Measurements from ENCODE around the gene SLC24A3.

SLC24A3 gene

DNA sequence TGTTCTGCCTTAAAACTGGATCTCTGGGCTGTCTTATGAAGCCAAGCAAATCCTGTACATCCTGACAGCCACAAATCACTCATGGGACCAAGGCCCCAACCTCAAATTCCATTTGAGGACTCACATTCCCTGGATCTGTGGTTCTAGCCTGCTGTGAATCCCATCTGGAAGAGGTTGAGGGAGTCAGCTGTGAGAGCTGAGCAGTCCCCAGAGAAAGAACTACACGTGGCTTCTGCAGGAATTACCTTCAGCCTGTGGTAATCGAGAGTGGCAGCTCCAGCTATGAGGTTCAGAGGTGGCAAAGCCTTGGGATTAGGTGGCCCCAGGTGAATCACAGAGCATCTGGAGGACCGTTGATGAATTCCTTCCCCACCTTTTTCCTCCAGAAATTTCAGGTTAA is 245.2 kb downstream of the SLC24A3 start:
- no peak for DNase-seq (ENCODE audit: low read depth)

- DNase-seq (ENCODE audit: low read depth): no peak
These were observed 247.9 kb downstream of the SLC24A3 start for GRCh38 chr20:19460386-19460785.

DNA sequence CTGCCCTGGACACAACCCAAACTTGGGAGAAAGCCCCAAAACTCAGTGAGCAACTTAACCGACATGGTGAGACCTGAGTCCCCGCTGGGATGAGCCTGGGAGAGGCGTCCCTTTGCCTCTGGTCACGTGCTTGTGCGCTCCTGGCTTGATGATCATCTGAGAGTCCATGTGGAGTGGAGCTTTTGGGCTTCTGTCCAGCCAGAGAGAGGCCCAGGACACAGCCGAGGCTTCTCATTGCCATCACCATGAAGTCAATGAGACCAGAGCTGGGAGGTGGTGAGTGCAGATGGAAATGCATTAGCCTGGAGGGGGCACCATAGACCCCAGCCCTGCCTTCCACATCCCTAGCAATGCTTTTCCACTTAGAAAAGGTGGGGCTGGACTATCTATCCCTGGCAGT is 250.0 kb downstream of the SLC24A3 start:
- DNase-seq (ENCODE audit: low read depth): no peak

DNA sequence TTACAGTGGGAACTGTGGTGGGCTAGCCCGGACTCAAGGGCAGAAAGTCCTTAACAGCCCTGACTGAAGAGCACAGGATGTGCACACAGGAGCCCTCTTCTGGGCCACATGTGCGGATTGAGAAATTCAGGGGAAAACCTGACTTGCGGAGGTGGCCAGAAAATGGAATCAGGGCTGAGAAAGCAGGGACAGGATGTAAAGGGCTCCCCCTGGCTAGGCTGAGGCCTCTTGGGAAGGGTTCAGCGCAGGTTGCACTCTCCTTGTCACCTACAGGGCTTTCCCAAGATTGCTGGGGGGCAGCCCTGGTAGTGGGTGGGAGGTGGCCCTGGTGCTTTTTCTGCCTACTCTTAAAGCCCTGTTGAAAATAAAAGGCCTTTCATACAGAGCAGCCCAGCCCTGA is 251.2 kb downstream of the SLC24A3 start:
- no peak for DNase-seq (ENCODE audit: low read depth)

DNA sequence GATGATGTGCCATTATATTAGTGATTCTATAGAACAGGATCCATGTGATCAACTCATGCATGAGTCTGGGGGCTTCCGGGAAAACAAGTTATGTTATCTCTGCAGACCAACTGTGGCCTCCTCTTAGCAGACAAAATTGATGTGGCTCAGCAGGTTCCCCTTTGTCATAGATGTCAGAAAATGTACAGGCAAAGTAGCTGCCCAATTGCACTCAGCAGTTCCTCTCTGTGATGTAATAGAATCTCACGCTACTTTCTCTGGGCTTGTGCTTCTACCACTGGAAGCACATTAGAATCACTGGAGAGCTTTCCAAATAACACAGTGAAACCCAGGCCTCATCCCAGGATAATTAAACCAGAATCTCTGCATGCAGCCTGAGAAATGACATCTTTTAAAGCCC is 253.1 kb downstream of the SLC24A3 start:
- no peak for DNase-seq (ENCODE audit: low read depth)

DNA sequence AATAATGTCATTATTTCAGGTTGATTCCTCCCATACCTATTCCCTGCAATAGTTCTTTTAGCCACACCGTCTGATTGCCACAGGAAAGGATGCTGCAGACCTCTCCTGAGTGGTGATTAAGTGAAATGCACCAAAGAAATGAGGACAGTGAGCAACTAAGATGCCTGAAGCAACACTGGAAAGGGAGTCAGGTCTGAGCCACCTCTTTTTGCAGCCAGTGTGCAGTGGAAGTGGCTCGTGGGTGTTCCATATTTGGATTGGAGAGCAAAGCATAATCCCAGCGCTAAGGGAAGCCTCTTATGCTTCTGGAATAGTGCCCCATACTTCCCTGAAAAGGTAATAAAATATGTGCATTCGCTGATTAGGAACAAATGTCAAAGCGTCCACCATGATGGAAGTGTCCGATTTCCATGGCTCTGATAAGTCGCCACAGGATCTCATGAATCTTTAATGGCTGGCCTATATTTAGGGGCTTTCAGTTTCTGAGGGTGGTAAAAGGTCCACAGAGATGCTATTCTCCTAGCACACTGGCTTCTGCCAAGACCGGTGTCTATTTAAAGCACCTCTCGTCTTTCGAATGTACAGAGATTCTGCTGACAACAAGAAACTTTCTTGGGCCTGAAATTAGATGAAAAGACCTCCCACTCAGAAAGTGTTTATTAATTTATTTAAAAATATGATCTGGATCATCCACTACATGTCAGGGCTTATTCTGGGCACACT is 253.9 kb downstream of the SLC24A3 start:
- no peak for DNase-seq (ENCODE audit: low read depth)

- DNase-seq (ENCODE audit: low read depth): no peak
These were observed 260.9 kb downstream of the SLC24A3 start for GRCh38 chr20:19473216-19473921.

DNA sequence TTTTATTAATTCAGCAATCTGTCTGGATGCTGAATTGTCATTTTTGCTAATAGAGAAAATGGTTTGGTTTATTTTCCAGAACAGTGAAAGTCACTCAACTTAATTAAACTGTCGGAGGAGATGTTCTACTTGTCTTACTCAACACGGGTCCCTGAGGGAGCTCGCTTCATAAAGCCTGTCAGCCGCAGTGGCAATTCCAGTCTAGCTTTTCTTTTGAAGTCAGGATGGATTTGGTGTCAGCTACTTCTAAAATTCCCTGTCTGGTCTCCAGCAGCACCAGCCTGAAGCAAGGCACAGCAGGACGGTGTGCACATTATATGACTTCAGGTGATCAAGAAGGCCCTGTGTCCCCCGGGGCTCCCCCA is 261.5 kb downstream of the SLC24A3 start:
- no peak for DNase-seq (ENCODE audit: low read depth)

DNA sequence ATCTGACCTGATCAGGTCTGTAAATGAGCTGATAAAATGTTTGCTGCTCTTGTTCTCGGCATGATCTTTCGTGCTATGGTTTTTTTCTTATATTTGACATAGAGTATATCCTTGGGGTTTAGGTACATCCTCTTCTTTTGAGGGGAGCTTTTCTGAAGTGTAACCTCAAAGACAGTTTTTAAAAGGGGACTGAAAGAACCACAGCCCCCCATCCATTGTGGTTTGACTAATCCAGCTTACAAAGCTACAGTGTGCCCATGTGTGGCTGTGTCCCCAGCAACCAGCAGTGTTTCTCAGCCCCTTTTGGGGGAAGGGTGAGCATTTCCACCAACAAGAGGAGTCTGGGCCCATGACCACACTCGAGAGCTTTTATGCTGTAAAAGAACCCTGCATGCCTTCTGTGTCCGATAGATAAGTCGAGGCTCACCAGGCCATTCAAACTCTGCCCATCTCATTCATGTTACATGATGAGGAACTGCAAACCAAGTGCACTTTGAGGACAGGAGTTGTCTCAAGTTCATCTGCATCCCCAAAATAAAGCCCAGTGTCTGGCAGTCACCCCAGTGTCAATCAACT is 266.0 kb downstream of the SLC24A3 start:
- DNase-seq (ENCODE audit: low read depth): no peak

GRCh38 chr20:19482726-19483125 is 270.3 kb downstream of the SLC24A3 start:
- DNase-seq (ENCODE audit: low read depth): no peak

DNA sequence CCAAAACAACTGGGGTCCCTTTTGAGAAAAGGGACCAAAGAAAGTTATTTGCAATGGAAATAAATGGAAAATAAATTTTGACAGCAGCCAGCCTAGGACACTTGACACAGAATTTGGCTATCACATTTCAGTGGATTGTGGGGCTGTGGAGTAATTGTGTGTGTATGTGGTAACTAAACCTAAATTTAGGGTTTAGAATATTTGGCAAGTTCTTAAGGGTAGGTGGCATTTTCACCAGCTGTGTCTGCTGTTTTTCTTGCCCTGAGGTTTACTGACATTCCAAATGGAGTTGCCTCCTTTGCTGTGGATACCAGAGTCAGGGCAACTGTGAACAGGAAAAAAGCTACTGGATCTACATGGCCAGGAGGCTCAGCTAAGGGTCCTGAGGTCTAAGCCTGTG is 270.9 kb downstream of the SLC24A3 start:
- no peak for DNase-seq (ENCODE audit: low read depth)

GRCh38 chr20:19486446-19486845 is 274.0 kb downstream of the SLC24A3 start:
- DNase-seq (ENCODE audit: low read depth): no peak

GRCh38 chr20:19487420-19487819 is 275.0 kb downstream of the SLC24A3 start:
- DNase-seq (ENCODE audit: low read depth): no peak

DNA sequence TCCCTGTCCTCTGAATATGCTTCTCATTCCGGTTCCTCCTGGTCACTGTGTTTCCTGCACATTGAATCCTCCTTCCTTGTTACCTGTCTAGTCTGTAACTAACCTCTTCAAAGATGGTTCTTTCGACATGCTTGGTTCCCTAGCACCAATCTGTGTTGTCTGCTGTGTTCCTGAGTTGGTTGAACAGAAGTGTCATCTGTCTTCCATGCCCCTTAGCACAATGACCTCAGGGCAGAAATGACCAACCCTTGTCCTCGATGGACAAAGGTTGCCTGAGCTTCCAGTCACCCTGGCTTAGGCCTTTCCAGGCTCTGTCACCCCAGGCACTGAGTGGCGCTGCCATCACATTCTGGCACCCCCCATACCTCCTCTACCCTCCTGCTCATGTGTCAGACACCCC is 278.8 kb downstream of the SLC24A3 start:
- no peak for DNase-seq (ENCODE audit: low read depth)

- no peak for DNase-seq (ENCODE audit: low read depth)
These were observed 279.7 kb downstream of the SLC24A3 start for GRCh38 chr20:19492116-19492515.

DNA sequence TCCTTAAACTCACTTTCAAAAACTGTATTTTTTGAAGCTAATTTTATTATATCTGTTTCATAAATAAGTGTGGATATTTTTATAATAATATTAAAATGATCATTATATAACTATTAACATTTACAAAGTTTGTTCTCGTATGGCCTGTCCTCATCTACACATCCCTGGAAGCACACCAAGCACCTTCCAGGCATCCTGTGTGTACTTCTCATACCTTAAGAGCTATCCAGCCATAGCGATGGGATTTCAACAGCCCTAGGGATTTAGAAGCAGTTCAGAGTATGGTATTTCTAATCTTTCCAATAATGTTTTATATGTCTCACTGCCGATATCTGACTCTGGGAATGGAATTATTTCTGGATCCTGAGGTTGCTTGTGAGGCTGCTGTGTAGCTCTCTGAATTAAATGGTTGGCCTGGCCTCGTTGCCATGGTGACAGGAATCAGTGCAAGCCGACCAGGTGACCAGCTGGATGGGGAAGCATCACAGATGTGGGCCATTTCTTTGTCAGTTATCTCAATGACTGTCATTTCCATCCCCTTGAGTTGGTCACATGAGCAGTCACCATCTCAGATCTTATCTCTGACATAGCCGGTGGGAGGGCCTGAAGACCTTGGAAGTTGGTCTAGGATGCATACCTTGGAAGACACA is 280.4 kb downstream of the SLC24A3 start:
- no peak for DNase-seq (ENCODE audit: low read depth)

- DNase-seq (ENCODE audit: low read depth): no peak
These were observed 281.5 kb downstream of the SLC24A3 start for GRCh38 chr20:19493794-19494495.

DNA sequence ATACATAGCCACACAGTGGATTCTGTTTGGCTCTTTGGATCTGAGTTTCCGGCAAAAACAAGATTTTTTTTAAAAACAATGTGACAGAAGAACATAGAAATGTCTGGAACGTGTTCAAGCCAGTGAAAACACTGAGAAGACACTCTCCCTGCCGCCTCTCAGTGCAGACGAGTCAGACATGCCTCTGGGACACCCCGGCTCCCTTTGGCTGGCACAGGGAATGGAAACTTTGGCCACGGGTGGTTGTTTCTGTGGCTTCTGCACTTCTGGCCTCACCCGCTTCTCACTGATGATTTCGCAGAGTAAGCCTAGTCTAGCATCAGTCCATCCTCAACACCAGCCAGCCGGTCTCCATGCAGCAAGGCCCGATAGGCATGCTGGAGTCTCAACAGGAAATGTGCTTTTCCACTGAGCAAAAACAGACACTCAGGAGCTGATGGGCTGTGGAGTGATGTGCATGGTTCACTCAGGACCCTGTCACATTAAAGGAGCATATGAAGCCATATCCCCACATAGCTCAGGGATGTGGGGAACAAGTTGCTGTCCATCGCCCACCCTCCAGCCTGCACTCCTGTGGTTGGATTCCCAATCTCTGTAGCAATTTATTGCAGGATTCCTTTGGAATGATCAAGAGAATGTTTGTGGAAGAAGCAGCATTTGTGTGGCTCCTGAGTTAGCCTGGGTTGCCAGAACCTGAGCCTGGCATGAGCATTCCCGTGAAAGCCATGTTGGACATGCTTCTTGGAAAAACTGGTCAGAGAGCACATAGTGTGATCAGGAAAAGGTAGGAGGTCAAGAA is 283.7 kb downstream of the SLC24A3 start:
- no peak for DNase-seq (ENCODE audit: low read depth)

- no peak for DNase-seq (ENCODE audit: low read depth)
These were observed 284.6 kb downstream of the SLC24A3 start for GRCh38 chr20:19497064-19497463.

- DNase-seq (ENCODE audit: low read depth): no peak
These were observed 286.3 kb downstream of the SLC24A3 start for GRCh38 chr20:19498756-19499155.

DNA sequence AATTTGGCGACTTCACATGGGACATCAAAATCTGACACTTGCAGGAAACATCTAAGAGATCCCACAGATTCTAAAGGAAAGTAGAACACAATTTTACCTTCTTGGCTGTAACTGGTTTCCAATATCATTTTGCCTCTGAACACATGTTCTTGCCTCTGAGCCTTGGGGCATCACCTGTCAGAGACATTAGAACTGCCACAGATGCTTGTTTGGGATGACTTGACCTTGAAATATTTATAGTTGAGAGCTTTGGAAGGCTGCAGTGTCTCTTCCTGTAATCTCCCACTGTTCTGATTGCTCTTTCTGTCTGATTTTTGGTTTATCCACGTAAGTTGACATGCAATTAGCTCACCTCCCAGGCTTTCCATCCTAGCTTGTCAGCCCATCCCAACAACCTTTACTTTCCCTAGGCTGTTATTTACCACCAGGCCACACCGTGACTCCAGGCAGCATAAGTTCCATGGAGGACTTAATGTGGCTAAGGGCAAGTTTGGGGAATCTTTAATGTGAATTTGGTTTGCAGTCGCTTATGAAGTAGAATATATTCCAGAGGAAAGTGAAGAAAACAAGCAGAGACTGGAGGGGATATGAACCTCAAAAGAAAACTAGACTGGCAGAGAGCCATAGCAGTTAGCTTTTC is 289.2 kb downstream of the SLC24A3 start:
- no peak for DNase-seq (ENCODE audit: low read depth)
